Uterus (tissue), 2 donors: ENCODE results near the gene OBP2B.

Experiments
- CTCF ChIP-seq, 4 experiments: fragments of 200-600 bp in 2 of 4; fragments of 450-650 bp in 2 of 4; sonication (generic) in 2 of 4; IDR thresholded peaks; one replicate each; pipeline ENCODE4 v1.5.1; 2016 to 2019; ENCODE audit warnings: antibody characterized with exemption in 4 of 4, mild to moderate bottlenecking in 2 of 4, moderate library complexity in 1 of 4
- POLR2A ChIP-seq, 2 donors: fragments of 450-650 bp; IDR thresholded peaks; one replicate each; pipeline ENCODE4 v1.6.1; 2016; ENCODE audit warnings: antibody characterized with exemption in 2 of 2, mild to moderate bottlenecking in 1 of 2, moderate library complexity in 1 of 2

GRCh38 chr9:133249337-133249736 is 40.3 kb upstream of the OBP2B start:
- TF ChIP-seq CTCF (IDR thresholded peaks at IDR 0.05), result no peak
- no peak for TF ChIP-seq POLR2A (IDR thresholded peaks at IDR 0.05)
